HG03354 (cell line): ENCODE results near the gene SDK1.
"Not testable (repeated sequence)": the region's sequence is repeated elsewhere in the genome, so short reads cannot be mapped to it uniquely, and the experiment has no call there.

Source experiments
- ATAC-seq: cut with Tn5 transposase; IDR thresholded peaks from one replicate; pipeline ENCODE4 v1.9.1; 2021; ENCODE audit warnings: mild to moderate bottlenecking; ENCODE audit not compliant: unreplicated experiment, poor library complexity, severe bottlenecking

SDK1 gene

GRCh38 chr7:3957472-3958108 is 656.5 kb downstream of the SDK1 start:
- ATAC-seq: peak; percentile 43

GRCh38 chr7:3958109-3958483 is 657.0 kb downstream of the SDK1 start:
- no peak for ATAC-seq

DNA sequence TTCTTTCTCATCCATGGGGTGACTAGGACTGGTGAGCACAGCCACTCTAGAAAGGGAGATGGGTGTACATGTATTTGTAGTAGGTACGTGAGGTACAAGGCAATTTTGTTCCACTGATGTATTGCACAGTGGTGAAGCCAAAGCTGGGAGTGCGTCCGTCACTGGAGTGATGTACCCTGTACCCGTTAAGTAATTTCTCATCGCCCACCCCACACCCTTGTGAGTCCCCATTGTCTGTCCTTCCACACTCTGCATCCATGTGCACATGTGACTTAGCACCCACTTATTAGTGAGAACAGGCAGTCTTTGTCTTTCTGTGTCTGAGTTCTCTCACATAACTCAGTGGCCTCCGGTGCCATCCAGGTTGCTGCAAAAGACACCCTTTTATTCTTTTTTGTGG is 658.3 kb downstream of the SDK1 start:
- no peak for ATAC-seq

DNA sequence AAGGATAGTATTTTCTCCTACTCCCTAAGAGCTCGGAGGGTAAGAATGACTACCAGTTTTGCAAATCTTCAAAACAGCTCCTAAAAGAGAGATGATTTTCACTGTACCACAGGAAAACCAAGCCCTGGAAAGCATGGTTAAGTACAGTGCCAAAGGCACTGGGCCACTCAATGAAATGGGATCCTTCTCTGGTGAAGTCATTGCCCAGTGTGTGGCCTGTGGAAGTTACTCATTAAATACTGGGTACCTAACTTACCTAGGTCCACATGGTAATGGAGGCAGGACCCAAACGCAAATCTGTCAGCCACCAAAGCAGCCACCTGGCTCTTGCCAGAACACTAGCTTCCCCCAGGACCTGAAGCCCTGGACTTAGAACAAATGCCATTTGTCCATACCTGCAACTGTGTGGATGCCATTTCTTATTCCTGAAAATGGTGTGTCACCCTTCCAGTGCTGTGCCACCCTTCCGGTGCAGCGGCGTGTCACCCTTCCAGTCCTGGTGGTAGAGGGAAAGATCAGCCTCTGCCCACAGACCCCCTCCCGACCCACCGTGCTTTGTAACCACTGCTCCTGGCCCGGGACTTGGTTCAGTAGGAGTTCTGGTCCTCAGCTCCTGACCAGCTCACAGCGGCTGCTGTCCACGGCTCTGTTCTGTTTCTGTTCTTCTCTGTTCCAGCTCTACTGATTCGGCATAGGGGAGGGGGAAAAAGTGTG is 659.2 kb downstream of the SDK1 start:
- no peak for ATAC-seq

DNA sequence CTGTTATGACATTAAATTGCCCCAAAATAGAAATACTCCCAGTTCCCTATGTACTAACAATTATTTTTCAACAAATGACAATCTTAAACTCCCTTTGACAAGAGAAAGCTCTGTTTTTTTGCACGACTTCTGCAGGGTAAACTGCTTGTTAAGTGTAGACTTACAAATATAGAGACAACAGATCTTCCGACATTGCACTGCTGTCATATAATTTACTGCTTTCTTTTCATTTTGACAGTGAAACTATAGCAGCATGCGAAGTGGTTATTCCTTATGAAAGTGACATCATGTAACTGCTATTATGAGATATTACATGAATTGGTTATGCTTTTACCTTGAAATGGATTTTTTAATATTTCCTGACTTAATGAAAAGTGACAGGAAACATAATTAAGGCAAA is 659.9 kb downstream of the SDK1 start:
- ATAC-seq: no peak

GRCh38 chr7:3961857-3962503 is 660.9 kb downstream of the SDK1 start:
- no peak for ATAC-seq

DNA sequence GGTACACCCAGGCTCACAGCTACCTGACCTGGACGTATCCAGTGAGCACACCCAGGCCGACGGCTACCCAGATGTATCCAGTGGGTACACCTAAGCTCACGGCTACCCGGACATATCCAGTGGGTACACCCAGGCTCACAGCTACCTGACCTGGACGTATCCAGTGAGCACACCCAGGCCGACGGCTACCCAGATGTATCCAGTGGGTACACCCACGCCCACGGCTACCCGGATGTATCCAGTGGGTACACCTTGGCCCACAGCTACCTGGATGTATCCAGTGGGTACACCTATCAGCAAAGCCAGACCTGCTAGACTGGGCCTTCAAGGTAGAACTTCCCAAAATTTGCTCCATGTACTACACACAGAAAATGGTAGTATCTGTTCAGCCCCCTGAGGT is 662.7 kb downstream of the SDK1 start:
- ATAC-seq: not testable (repeated sequence)

- ATAC-seq: no peak
These were observed 664.0 kb downstream of the SDK1 start for GRCh38 chr7:3964980-3965606.

DNA sequence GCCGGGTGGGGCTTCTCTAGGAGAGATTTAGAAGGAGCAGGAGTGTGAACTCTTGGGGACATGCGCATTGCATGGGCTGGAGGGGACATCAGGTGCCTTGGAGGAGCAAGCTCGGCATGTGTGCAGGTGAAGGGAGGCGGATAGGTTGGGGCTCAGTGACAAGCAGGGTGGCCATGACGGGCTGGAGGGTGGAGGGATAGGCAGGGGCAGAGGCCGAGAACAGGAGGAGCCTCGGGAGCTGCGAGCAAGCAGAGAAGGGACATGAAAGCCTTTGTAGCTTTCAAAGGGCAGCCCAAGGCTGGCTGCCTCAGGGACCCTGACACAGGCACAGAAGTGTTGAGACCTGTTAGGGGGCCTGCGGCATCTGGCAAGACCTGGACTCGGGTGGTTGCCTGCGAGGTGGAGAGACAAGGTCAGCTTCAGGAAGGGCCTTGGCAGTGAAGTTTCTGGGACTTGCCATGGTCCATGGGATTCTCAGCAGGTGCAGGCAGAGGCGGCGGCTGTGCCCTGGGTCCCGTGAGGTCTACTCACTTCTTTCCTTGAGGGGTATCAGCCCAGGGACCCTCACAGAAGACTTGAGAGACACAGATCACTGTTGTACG is 664.8 kb downstream of the SDK1 start:
- ATAC-seq: no peak

DNA sequence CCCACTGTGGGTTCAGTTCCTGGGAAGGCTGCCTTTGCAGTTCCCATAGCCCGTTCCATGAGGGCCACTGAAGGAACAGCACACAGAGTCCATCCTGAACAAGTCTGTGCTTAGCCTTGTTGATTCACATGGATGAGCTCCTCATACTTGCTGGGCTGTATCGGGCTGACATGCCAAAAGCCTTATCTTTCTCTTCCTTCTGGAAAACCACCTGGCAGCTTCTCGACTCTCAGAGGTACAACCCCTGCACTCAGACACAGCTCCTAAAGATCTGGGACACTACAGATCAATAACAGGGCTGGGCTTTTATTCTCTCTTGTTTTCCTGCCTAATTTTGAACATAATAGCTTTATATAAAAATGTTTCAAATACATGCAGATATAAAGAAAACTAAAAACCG is 667.2 kb downstream of the SDK1 start:
- ATAC-seq: no peak

GRCh38 chr7:3969286-3969685 is 668.2 kb downstream of the SDK1 start:
- ATAC-seq: no peak

DNA sequence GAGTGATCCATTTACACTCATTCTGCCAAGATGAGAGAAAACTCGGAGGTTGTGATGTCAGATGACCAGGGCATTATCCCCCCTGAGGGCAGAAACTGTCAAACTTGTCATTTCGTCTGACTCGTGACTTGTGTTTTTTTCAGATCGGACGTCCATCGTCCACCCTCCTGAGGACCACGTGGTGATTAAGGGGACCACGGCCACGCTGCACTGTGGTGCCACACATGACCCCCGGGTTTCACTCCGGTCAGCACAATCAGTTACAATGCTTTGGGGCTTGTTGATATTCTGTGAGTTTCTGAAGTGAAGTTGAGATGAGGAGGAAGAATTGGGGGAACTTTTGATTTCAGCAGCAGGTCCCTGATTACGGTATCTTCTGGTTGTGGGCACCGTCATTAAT is 670.3 kb downstream of the SDK1 start:
- ATAC-seq: no peak

DNA sequence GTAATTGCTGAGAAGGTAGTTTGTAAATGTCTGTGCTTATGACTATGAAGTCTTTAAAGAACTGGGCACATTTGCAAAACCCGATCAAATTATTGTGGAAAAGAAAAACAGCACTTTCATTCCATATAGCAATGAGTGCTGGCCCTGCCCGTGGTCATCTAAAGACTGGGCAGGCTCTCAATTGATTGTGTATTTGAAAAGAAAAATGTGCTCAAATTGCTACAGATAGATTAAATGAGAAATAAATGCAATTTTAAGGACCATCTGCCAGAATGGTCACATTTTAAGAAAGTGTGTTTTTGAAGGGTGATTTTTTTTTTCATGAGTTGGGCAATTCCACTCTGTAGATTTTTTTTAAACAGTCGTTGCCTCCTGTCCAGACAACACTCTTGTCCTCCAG is 672.2 kb downstream of the SDK1 start:
- ATAC-seq: no peak

- ATAC-seq: no peak
These were observed 673.3 kb downstream of the SDK1 start for GRCh38 chr7:3974329-3974728.

GRCh38 chr7:3975371-3975770 is 674.3 kb downstream of the SDK1 start:
- ATAC-seq: no peak

DNA sequence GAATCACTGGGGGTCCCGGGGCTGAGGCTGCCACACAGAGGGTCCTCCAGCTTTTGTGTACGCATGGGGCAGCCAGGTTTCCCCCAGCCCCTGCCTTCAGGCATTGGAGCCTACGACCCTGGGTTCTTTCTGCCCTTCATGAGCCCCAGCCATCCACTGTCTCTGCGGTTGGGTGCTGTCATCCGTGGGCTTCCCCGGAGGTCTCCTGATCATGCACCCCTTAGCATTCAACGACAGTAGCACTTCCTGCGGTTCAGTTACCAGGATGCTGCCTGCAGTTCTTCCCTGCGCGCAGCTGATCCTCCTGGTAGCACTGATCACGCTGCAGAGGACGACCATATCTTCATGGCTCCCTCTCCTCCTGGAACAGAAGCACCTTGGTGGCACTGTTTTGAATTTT is 676.3 kb downstream of the SDK1 start:
- no peak for ATAC-seq

DNA sequence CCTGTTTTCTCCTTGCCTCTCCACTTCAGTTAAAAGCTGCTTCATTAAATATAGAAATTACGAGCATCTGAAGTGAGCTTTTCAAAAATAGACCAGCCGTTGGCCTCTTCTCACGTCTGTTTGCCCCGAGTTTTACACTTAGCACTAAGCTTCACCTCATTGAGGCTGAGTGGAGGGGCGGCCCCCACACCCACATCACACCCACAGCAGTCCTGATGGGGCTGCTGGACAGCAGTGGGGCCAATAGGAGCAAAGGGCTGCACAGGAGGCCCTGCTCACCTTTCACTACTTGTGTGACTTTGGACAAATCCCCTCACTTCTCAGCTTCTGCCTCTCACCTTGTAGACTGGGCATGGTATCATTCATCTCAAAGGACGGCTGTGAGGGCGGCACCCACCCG is 677.8 kb downstream of the SDK1 start:
- no peak for ATAC-seq

GRCh38 chr7:3979611-3980299 is 678.7 kb downstream of the SDK1 start:
- no peak for ATAC-seq

DNA sequence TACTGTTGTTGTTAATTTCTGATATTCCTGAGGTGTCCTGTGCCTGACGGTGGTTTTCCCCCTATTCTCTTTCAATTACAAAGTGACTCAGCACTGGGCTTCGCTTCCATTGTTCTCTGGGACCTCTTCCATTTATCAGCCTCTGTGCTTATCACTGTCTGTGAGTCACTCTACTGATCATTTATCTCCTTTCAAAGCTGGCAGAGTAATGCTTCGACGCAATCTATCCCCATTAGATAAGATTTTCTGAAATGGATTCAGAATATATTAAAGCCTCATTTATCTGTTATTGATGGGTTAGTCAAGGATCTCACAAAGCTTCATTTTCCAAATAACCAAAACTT is 679.2 kb downstream of the SDK1 start:
- ATAC-seq: no peak

GRCh38 chr7:3981281-3981680 is 680.2 kb downstream of the SDK1 start:
- ATAC-seq: no peak
